ENCODE measurements around the gene PTPRN2.

PTPRN2 gene

GRCh38 chr7:157811946-157812345 lies 775.7 kb downstream of the PTPRN2 start:
- no peak for DNase-seq (ENCODE audit: low spot score)

- DNase-seq (ENCODE audit: low spot score) = no peak
These were observed 777.5 kb downstream of the PTPRN2 start for GRCh38 chr7:157809863-157810851.

- DNase-seq (ENCODE audit: low spot score) = no peak
These were observed 778.3 kb downstream of the PTPRN2 start for GRCh38 chr7:157809154-157809862.

- no peak for DNase-seq (ENCODE audit: low spot score)
These were observed 779.6 kb downstream of the PTPRN2 start for GRCh38 chr7:157808042-157808441.

- DNase-seq (ENCODE audit: low spot score) = no peak
These were observed 780.1 kb downstream of the PTPRN2 start for GRCh38 chr7:157807510-157807909.

- DNase-seq (ENCODE audit: low spot score) = no peak
These were observed 780.9 kb downstream of the PTPRN2 start for GRCh38 chr7:157806711-157807110.

GRCh38 chr7:157805713-157806112 lies 781.9 kb downstream of the PTPRN2 start:
- no peak for DNase-seq (ENCODE audit: low spot score)

GRCh38 chr7:157803906-157804305 lies 783.7 kb downstream of the PTPRN2 start:
- DNase-seq (ENCODE audit: low spot score) = no peak

GRCh38 chr7:157801971-157802675 lies 785.5 kb downstream of the PTPRN2 start:
- no peak for DNase-seq (ENCODE audit: low spot score)

- DNase-seq (ENCODE audit: low spot score) = no peak
These were observed 786.5 kb downstream of the PTPRN2 start for GRCh38 chr7:157801113-157801512.

GRCh38 chr7:157800281-157800680 lies 787.3 kb downstream of the PTPRN2 start:
- DNase-seq (ENCODE audit: low spot score) = no peak

GRCh38 chr7:157799076-157799685 lies 788.4 kb downstream of the PTPRN2 start:
- no peak for DNase-seq (ENCODE audit: low spot score)

GRCh38 chr7:157797361-157797760 lies 790.3 kb downstream of the PTPRN2 start:
- DNase-seq (ENCODE audit: low spot score) = no peak

- DNase-seq (ENCODE audit: low spot score) = no peak
These were observed 790.8 kb downstream of the PTPRN2 start for GRCh38 chr7:157796846-157797245.

- no peak for DNase-seq (ENCODE audit: low spot score)
These were observed 792.0 kb downstream of the PTPRN2 start for GRCh38 chr7:157795643-157796042.

- DNase-seq (ENCODE audit: low spot score) = no peak
These were observed 792.4 kb downstream of the PTPRN2 start for GRCh38 chr7:157795199-157795598.

- no peak for DNase-seq (ENCODE audit: low spot score)
These were observed 792.9 kb downstream of the PTPRN2 start for GRCh38 chr7:157794746-157795065.

GRCh38 chr7:157793973-157794745 lies 793.5 kb downstream of the PTPRN2 start:
- no peak for DNase-seq (ENCODE audit: low spot score)

GRCh38 chr7:157793087-157793353 lies 794.6 kb downstream of the PTPRN2 start:
- no peak for DNase-seq (ENCODE audit: low spot score)

- DNase-seq (ENCODE audit: low spot score) = no peak
These were observed 795.2 kb downstream of the PTPRN2 start for GRCh38 chr7:157792241-157793086.

- no peak for DNase-seq (ENCODE audit: low spot score)
These were observed 796.0 kb downstream of the PTPRN2 start for GRCh38 chr7:157791666-157792065.
